ENCODE results near the gene COG7.

COG7 gene

DNA sequence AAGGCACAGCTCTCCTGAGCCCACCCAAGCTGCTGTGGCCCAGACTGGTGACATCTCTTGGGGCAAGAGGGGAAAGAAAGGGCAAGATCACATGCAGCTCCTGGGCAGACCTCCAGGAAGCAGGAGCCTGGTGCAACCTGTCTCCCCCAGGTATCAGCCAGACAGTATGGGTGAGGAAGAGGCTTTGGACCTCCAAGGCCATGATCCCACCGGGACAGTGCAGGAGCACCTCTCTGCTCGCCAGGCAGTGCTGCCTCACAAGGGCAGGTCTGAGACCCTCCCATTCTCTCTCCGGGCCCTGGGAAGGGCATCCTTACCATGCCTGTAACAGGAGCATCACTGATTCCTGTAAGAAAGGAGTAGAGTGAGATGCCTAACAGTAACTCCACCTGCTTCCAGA, 25.6 kb upstream of the COG7 start:
- Histone ChIP-seq H3K36me3 (ENCODE audit: control insufficient read depth in 2 of 2, insufficient read depth in 1 of 2, low read length in 2 of 2) (peaks cover 53 to 96% of the 10 kb centered on the region in 2 experiments), H3K4me1 (ENCODE audit: control insufficient read depth, insufficient read depth, low read length) (no peaks in the 10 kb centered on the region), H3K27ac (ENCODE audit: extremely low read depth, low read depth, low read length) (no peak overlapping the region), H3K9me3 (ENCODE audit: control insufficient read depth, insufficient read depth, low read depth, low read length) (no peaks in the 10 kb centered on the region), H3K4me3 (ENCODE audit: low read depth, low read length) (no peak overlapping the region)
- TF ChIP-seq KLF1 (tag by site-specific recombination; IDR thresholded peaks at IDR 0.05) = no peak
- TF ChIP-seq, protein P1, sequence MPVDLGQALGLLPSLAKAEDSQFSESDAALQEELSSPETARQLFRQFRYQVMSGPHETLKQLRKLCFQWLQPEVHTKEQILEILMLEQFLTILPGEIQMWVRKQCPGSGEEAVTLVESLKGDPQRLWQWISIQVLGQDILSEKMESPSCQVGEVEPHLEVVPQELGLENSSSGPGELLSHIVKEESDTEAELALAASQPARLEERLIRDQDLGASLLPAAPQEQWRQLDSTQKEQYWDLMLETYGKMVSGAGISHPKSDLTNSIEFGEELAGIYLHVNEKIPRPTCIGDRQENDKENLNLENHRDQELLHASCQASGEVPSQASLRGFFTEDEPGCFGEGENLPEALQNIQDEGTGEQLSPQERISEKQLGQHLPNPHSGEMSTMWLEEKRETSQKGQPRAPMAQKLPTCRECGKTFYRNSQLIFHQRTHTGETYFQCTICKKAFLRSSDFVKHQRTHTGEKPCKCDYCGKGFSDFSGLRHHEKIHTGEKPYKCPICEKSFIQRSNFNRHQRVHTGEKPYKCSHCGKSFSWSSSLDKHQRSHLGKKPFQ (tag by site-specific recombination; IDR thresholded peaks at IDR 0.05) = no peak
- no peak for TF ChIP-seq ZNF138 (tag by site-specific recombination; IDR thresholded peaks at IDR 0.05; ENCODE audit: borderline replicate concordance)
- TF ChIP-seq SP3 (tag by site-specific recombination; IDR thresholded peaks at IDR 0.05) = no peak
- no peak for TF ChIP-seq ZNF366 (tag by site-specific recombination; conservative IDR thresholded peaks at IDR 0.05)
- no peak for TF ChIP-seq ZNF266 (tag by site-specific recombination; IDR thresholded peaks at IDR 0.05; ENCODE audit: low read depth)
- no peak for TF ChIP-seq SCRT1 (tag by site-specific recombination; IDR thresholded peaks at IDR 0.05; ENCODE audit: borderline replicate concordance)
- TF ChIP-seq ZEB2 (tag by site-specific recombination; IDR thresholded peaks at IDR 0.05) = no peak
- TF ChIP-seq ZNF169 (tag by site-specific recombination; IDR thresholded peaks at IDR 0.05) = no peak
- TF ChIP-seq, protein P2, sequence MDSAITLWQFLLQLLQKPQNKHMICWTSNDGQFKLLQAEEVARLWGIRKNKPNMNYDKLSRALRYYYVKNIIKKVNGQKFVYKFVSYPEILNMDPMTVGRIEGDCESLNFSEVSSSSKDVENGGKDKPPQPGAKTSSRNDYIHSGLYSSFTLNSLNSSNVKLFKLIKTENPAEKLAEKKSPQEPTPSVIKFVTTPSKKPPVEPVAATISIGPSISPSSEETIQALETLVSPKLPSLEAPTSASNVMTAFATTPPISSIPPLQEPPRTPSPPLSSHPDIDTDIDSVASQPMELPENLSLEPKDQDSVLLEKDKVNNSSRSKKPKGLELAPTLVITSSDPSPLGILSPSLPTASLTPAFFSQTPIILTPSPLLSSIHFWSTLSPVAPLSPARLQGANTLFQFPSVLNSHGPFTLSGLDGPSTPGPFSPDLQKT (IDR thresholded peaks at IDR 0.05; ENCODE audit: borderline replicate concordance, low read depth, low read length) = no peak
- TF ChIP-seq ZNF311 (tag by site-specific recombination; IDR thresholded peaks at IDR 0.05; ENCODE audit: borderline replicate concordance) = no peak
- no peak for TF ChIP-seq ZNF544 (tag by site-specific recombination; IDR thresholded peaks at IDR 0.05)
- TF ChIP-seq ZNF335 (tag by site-specific recombination; conservative IDR thresholded peaks at IDR 0.05) = no peak
- no peak for TF ChIP-seq ZNF776 (tag by site-specific recombination; IDR thresholded peaks at IDR 0.05; ENCODE audit: borderline replicate concordance)
- no peak for TF ChIP-seq ZNF561 (tag by site-specific recombination; IDR thresholded peaks at IDR 0.05; ENCODE audit: borderline replicate concordance)
- TF ChIP-seq ZNF585B (tag by site-specific recombination; IDR thresholded peaks at IDR 0.05) = no peak
- TF ChIP-seq KLF7 (tag by site-specific recombination; IDR thresholded peaks at IDR 0.05; ENCODE audit: borderline replicate concordance) = no peak
- no peak for TF ChIP-seq KLF9 (tag by site-specific recombination; IDR thresholded peaks at IDR 0.05; ENCODE audit: low read depth)
- no peak for TF ChIP-seq ZNF121 (tag by site-specific recombination; IDR thresholded peaks at IDR 0.05)
- no peak for TF ChIP-seq SALL2 (tag by site-specific recombination; IDR thresholded peaks at IDR 0.05; ENCODE audit: borderline replicate concordance)
- POLR2A ChIA-PET = no interaction called here
- CTCF ChIA-PET = no interaction called here

DNA sequence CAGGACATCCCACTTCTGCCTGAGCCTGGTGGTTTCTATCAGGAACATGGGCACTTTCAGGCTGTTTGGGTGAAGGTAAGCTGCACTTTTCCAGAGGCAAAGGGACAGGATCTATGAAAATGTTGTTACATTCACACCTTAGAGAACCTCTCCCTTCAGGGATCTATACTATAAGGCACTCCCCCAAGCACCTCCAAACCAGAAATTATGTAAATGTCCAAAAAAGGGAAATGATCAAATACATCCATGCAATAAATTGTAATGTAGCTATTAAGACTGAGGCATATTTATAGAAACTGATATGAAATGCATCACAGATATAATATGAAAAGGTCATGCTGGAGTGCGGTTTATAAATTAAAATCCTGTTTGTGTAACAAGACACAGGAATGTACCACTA, 23.3 kb upstream of the COG7 start:
- Histone ChIP-seq H3K27ac (ENCODE audit: extremely low read depth, low read depth, low read length) (no peak overlapping the region), H3K9me3 (ENCODE audit: control insufficient read depth, insufficient read depth, low read depth, low read length) (no peaks in the 10 kb centered on the region), H3K4me1 (ENCODE audit: control insufficient read depth, insufficient read depth, low read length) (no peaks in the 10 kb centered on the region), H3K4me3 (ENCODE audit: low read depth, low read length) (no peak overlapping the region), H3K36me3 (ENCODE audit: control insufficient read depth in 2 of 2, insufficient read depth in 1 of 2, low read length in 2 of 2) (peaks cover 58 to 87% of the 10 kb centered on the region in 2 experiments)
- CTCF ChIA-PET = no interaction called here
- TF ChIP-seq ZNF776 (tag by site-specific recombination; IDR thresholded peaks at IDR 0.05; ENCODE audit: borderline replicate concordance) (no peak), ZNF530 (tag by site-specific recombination; IDR thresholded peaks at IDR 0.05; ENCODE audit: low read depth) (no peak), ZNF37A (tag by site-specific recombination; IDR thresholded peaks at IDR 0.05) (no peak), EGR2 (tag by site-specific recombination; IDR thresholded peaks at IDR 0.05; ENCODE audit: low read depth) (no peak), PRDM1 (tag by site-specific recombination; IDR thresholded peaks at IDR 0.05) (no peak)
- POLR2A ChIA-PET = no interaction called here
